HG03280 (cell line): ENCODE data around the gene SSR1.

Experiments used
- ATAC-seq: cut with Tn5 transposase; IDR thresholded peaks from one replicate; pipeline ENCODE4 v1.9.1; 2021; ENCODE audit warnings: mild to moderate bottlenecking, moderate library complexity; ENCODE audit not compliant: unreplicated experiment

Gene SSR1

DNA sequence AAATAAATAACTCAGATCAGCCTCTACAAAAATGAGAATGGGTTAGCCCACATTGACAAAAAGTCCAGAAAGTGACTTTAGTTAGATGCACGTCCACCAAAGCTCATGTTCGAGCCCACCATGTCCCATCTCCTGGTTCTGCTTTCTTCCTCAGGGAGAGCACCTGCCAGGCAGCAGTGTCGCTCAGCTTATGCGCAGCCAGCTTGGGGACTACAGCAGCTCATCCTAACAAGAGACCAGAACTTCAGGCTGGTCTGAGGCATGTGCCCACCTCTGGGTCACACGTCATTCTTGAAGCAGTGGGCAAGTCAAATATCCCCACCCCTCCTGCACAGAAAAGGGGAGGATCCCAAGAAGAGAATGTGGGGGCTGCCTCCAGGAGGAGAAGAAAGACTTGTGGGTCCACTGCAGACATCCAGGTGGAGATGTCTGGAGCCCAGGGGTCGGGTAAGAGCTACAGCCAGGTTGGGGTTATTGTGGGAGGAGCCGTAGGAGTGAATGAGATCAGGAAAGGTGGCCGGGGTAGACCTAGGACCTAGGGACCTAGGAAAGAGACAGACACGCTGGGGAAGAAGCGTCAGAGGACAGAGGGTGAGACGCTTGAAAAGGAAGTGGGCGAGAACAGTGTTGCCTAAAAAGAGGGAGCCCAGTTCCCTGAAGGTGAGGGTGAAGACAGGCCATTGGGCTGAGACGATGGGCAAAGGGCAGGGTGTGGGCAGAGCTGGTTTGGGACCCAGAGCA, 52.5 kb downstream of the SSR1 start:
- no peak for ATAC-seq

DNA sequence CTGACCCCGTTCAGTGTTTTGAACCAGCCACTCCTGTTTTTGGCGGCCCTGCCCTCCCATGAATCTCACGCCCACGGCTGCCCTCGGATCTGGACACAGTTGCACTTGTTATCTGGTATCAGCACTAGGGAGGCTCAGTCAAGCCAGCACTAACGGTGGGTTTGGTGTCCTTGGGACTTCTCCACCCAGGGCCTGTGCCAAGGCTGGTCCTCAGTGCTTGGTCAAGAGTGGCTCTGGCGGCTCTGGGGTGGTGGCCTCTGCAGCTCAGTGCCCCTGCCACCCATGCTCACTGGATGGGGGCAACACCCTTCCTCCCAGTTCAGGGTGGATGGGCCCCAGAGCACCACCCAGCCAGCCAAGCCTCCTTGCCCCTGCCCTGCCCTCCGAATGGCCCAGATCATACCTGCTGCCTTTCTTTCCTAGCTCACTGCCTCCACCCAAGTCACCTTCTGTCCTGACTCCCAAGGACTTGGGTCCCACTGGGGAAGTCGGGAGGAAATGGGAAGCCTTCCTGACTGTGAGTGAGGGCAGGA, 54.7 kb downstream of the SSR1 start:
- no peak for ATAC-seq

DNA sequence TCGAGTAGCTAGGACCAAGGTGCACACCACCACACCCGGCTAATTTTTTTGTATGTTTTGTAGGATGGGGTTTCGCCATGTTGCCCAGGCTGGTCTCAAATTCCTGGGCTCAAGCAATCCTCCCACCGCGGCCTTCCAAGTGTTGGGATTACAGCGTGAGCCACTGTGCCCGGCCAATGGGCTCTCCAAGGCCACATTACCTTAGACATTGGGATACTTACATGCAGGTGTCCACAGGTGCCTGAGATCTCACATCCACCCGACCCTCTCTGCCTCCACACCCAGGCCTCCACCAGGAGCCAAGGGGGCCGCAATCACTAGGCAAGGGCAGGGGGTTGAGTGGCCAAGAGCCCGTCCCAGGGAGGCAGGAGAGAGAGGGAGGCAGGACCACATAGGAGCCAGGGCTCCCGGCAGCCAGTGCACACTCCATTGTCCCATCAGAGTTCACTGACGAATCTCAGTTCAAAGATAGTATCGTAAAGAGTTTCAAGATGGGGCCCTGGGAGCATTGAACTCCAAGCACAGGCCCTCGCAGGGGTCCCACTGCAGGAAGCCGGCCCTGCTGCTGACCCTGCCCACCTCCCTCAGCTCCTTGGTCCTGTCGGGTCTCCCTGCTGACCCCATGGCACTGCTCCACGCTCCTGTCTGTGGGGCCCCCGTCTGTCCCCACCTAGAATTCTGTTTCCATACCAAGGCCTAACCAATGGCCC, 55.3 kb downstream of the SSR1 start:
- no peak for ATAC-seq

DNA sequence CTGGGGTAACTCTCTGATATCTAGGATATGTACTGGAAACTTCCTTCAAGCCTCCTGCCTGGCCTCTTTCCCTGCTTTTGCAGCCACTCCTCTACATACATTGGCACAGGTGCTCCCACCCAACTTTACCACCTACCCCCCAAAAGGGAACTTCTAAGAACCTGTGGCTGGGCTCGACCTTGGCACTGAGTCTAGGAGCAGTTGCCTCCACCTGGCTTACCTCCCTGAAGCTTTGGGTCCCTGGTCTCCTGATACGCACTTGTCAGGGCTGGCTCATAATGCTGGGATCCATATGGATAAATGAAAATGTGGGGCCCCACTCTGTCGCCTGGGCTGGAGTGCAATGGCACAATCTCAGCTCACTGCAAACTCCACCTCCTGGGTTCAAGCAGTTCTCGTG, 56.2 kb downstream of the SSR1 start:
- no peak for ATAC-seq

DNA sequence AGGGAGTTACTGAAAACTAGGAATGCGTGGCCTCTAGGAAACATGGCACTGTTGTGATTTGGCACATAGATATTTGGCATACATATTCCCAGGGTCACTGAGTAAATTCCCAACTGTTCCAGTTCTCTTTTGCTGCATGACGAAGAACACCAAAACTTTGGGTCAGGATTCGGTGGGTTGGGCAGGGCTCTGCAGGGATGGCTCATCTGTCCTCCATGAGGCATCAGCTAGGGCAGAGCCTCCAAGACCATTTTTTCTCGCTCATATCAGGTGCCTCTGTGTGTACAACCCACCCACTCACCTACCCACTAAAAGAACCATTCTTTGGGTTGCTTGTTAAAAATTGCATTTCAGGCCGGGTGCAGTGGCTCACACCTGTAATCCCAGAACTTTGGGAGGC, 57.1 kb downstream of the SSR1 start:
- ATAC-seq, result no peak

DNA sequence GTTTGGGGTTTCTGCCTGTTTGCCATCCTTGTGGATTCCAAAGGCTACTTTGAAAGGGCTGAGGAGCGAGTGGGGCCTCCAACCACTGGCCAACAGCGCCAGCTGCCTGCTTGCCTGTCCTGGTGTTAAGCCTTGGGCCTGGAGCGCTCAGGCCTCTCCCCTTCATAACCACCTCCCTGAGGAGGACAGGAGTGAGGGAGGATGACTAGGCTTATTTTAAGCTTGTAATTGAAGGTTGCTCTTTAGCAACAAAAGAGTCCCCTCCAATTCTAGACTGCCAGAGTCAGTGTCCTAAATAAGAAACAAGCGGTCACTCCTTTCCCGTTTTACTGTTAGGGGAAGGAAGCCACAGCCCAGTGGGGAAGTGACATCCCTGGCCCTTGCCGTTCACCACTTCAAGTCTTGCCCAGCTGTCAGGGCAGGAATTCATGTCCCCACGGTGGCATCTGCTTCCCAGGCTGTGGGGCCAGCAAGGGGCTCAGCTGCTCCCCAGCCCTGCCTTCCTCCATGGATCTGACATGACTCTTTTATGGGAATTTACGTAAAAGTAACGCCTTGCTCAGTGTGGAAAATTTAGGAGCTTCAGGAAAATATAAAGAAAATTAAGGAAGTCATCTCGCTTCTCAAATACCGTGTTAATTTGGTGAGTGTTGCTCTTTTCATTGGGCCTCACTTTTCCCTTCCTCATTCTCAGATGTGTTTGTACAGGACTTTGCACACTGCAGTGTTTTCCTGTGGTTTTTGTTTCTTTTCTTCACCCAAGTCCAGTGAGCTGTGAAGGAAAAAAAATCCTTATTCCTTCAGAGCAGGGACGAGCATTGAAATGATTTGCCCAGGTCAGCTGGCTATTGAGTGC, 57.8 kb downstream of the SSR1 start:
- no peak for ATAC-seq

DNA sequence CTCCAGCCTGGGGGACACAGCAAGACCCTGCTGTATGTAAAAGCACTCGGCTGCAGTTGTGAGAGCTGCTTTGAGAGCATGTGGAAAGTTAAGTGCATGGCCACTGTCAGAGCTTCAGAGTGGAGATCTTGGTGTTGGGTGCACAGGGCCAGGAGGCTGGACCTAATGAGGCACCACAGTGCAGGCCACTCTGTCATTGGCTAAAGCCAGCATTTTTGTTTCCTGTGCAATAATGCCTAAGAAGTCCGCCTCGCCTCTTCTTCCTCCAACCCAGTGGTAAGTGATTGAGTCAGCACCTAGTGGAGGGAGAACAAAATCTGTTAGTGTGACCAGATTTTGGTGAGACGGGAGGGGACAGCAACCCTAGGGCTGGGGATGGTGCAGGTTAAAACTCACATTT, 60.6 kb downstream of the SSR1 start:
- no peak for ATAC-seq

DNA sequence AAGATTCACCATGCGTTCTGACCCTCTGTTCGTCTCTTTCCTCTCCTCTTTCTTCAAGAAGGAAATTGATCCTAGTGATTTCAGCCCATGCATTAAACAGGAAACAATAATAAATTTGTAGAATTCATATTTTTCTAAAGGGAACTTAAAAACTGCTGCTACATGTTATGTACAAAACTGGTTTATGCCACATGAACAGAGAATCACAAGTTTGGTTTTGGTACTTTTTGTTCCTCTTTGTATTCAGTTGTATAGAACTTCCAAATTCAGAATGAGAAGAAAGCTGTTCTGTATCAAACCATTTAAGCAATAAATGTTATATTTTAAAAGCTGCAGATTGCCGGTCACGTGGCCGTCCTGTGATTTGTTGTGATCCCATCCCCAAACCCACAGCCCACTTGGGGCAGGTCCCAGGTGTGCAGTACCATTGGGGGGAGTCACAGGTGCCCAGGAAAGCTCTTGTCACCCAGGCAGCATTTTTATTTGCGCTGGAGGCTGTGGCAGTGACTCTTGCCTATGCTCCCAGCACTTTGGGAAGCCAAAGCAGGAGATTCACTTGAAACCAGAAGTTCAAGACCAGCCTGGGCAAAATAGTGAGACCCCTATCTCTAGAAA, 61.2 kb downstream of the SSR1 start:
- ATAC-seq, result no peak

DNA sequence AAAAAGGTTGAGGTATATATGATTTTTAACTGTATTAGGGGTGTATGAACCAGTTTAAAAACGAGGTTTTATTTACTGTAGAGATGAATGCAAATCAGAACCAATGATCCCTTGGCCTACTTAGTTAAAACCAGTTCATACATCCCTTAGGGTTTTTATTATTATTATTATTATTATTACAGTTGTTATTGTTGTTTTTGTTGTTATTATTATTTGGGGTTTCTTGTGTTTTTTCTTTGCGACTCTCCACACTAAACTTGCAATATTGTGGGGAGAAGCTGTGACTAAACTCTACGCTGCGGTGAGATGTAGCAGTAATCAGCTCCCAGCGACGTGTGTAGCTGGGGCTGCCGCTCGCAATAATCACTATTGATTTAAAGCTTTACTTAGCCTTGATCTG, 62.2 kb downstream of the SSR1 start:
- no peak for ATAC-seq

DNA sequence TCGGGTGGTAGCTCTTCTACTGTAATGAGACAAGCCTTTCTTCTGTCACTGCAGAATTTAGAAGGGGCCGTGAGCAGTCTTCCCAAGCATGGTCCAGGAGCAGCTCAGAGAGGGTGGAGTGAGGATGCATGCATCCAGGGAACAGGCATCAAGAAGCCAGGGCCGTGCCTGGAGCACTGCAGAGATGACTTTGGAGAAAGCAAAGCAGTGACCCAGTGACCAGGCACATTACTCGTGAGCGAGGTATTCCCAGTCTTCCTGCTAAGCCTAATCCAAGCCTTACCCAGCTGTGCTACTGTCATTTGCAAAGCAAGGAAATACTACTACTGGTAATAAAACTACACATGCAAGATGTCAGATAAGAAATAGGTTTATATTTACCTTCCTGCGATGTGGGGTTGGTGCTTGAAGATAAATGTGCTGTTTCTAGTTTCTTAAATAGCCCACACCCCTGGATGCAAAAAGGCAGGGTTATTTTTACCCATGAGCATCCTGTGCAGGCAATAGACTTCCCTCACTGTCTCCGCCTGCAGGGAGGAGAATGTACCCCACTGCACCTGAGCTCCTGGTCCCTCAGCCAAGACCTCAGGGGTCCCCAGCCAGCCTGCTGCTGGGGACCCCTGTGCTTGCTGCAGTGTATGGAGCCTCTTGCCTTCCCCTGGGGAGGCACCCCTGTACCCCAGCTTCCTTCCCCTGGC, 62.9 kb downstream of the SSR1 start:
- no peak for ATAC-seq

DNA sequence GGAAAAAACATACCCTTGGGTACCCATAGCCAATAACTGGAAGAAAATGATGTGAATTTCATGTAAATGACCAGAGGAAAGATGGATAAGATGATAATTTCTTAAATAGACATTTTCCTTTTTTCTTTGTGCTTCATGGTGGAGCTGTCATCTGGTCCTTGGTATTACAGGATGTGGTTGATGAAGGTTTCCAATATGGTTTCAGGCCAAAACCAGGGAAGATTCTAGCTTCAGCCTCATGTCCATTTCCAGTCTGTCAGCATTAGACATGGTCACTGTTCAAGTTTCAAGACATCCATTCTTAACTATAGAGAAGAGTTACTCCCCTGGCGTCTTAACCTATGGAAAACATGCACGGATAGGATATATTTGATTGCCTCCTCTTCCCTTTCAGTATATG, 63.6 kb downstream of the SSR1 start:
- no peak for ATAC-seq

DNA sequence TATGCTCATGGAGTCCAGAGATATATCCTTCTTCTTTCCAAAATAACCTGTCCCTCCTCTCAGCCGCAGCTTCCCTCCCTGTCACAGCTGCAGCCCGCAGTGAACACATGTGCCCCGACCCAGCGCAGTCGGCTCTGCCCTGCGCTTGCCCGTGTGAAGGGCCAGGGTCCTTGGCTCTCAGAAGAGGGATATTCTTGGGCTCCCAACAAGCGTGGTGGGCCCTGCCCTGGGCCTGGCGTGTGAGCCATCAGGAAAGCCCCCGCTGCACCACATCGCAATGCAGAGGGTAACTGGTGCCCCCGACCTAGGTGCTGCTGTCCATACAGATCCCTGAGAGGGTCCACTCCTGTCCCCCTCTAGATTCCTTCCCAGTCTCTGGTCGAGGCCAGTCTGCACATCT, 65.2 kb downstream of the SSR1 start:
- no peak for ATAC-seq

DNA sequence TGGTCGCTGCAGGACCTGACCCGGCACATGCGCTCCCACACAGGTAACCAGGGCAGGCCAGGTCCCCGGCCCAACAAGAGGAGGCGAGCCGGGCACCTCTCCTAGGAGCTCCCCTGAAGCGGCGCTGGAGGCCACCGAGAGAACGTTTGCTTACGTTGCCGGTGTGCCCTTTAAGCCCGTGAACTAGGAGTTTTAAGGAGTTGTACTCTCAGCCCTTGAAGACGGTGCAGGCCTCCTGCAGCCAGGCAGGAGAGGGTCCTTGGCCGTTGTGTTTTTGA, 65.9 kb downstream of the SSR1 start:
- no peak for ATAC-seq

DNA sequence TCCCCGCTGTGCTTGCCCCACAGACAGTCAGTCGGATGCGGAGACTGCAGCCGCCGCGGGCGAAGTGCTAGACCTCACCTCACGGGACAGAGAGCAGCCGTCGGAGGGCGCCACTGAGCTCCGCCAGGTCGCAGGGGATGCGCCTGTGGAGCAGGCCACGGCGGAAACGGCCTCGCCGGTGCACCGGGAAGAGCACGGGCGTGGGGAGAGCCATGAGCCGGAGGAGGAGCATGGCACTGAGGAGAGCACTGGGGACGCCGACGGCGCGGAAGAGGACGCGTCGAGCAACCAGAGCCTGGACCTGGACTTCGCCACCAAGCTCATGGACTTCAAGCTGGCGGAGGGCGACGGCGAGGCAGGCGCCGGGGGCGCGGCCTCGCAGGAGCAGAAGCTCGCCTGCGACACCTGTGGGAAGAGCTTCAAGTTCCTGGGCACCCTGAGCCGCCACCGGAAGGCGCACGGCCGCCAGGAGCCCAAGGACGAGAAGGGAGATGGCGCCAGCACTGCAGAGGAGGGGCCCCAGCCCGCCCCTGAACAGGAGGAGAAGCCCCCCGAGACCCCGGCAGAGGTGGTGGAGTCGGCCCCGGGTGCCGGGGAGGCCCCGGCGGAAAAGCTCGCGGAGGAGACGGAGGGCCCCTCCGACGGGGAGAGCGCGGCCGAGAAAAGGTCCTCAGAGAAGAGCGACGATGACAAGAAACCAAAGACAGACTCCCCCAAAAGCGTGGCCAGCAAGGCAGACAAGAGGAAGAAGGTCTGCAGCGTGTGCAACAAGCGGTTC, 66.4 kb downstream of the SSR1 start:
- no peak for ATAC-seq

DNA sequence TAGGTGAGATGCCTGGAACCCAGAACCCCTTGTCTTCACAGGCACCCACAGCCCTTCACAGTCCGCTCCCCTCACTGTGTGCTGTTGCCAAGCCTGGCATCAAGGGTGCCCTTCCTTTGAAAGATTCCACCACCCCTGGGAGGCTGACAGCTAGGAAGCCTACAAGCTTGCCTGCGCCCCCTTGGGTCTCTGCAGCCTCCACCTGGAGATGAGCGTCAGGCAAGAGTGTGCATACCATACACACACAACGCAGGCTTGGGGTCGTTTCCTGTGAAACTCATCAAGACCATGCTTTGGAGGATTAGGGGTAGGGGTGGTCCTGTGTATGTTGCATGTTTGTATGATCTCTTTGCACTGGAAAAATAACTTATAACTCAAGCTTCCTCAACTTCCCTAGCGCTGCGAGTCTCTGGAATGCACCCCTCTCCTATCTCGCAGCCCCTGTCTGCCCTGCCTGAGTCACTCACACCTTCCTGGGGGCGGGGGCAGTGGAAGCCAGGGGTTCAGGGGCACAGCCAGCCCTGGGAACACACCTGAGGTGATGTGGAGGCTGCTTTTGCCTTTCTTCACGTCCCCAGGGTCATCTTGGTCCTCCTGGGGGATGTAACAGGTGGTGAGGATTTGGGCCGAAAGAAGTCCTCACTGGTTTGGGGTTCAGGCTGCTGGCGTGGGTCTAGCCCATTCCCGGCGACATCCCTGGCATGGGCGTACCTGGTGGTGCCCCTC, 67.2 kb downstream of the SSR1 start:
- no peak for ATAC-seq

DNA sequence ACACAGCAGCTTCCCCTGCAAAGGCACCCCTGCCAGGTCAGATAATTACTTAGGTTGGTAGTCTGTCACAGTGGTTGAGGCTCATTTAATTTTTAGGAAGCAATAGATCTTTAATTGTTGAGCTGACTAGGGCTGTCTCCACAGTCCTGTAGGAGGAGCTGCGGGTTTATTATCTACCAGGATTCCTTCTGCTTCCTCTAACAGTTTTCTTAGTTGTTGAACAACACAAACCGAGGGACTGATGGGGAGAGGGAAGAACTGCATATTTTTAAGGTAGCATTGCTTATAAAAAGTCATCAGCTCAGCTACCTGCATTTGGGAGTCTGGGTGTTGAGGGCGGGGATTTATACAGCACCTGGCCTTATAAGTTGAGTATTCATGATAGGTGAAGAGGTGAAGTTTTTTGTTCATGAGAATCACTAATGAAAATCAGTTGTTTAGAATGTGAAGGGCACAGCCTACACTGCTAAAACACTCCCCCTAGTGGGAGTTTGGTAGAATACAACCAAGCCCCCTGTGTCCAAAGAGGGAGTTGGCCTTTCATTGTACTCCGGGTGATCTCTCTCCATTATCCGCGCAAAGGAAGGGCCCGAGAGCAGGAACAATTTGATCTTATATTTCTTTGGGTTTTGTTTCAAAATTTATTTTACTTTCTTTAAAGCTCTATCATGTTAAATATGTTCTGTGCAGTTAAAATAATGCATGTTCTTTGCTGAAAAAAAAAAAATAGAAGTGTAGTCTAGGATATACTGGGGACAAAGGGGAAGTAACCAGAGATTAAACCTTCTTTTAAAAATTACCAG, 69.6 kb downstream of the SSR1 start:
- no peak for ATAC-seq

DNA sequence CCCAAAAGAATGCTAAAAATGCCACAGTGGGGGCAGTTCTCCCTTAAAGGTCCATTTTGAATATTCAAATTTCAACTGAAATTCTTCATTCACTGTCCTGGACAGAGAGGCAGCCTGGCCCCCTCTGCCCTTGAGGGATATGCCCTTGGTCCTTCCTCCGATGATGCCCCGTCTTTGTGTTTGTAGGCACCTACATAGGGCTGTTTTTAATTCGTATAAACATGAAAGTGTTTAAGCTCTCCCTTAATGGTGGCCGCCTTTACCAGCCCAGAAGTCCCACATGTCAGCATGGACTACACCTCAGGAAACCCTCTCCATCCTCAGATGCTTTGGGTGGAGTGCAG, 70.2 kb downstream of the SSR1 start:
- no peak for ATAC-seq
